ENCODE data around the gene NRP1. TPM values are rescaled to one million over a fixed set of nuclear protein-coding genes. Genes with fewer than 3 reads are reported as not detected.

The NRP1 gene
- total and polyA plus RNA-seq, 8 donors: 79.8 to 203 (median 164) TPM

DNA sequence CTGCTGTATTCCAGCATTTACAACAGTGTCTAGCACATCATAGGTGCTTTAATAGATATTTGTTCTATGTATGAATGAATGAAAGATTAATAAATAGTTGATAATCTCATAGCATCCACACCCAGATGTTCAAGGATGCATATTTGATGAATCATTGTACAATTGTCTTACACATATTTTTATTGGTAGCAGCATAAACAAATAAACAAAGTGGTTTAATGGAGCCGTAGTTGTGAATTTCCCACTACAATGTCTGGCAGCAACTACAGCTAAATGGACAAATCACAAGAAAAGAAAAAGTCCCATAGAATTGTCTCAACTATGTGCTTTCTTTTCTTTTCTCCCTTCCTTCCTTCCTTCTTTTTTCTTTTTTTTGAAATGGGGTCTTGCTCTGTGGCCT is 150.8 kb downstream of the NRP1 start:
- no peaks in the 10 kb centered on the region for H3K27me3 ChIP-seq
- TF ChIP-seq, protein P1, sequence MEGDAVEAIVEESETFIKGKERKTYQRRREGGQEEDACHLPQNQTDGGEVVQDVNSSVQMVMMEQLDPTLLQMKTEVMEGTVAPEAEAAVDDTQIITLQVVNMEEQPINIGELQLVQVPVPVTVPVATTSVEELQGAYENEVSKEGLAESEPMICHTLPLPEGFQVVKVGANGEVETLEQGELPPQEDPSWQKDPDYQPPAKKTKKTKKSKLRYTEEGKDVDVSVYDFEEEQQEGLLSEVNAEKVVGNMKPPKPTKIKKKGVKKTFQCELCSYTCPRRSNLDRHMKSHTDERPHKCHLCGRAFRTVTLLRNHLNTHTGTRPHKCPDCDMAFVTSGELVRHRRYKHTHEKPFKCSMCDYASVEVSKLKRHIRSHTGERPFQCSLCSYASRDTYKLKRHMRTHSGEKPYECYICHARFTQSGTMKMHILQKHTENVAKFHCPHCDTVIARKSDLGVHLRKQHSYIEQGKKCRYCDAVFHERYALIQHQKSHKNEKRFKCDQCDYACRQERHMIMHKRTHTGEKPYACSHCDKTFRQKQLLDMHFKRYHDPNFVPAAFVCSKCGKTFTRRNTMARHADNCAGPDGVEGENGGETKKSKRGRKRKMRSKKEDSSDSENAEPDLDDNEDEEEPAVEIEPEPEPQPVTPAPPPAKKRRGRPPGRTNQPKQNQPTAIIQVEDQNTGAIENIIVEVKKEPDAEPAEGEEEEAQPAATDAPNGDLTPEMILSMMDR (IDR thresholded peaks at IDR 0.05): no peak
- H3K27ac ChIP-seq: no peak overlapping the region
- H3K9me3 ChIP-seq: no peaks in the 10 kb centered on the region
- ATAC-seq (no peak), DNase-seq (no peak)
- intact Hi-C loops (cut with DNase I): no loop called here
- H3K4me3 ChIP-seq: no peak overlapping the region
- no peaks in the 10 kb centered on the region for H3K4me1 ChIP-seq
- peaks cover 0 to 54% of the 10 kb centered on the region in 2 donors for H3K36me3 ChIP-seq

DNA sequence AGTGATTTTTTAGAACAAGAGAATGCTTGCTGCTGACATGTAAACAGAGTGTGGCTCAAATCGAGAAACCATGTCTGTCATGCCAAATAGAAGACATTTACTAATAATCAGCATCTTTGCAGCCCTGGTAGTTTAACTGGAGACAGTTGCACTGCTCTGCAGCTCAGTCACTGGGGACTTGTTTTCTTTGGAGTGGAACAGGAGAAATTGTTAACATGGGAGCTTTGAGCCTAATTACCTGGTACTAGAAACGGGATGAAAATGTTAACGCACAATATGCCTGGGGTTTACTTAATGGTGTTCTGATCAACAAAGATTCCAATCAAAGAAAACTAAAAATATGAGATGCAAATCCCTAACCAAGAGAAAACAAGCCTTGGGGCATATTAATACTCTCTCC is 153.5 kb downstream of the NRP1 start:
- Histone ChIP-seq H3K9me3 (no peaks in the 10 kb centered on the region), H3K36me3 (peaks cover 0 to 38% of the 10 kb centered on the region in 2 donors), H3K4me3 (no peak overlapping the region), H3K4me1 (no peaks in the 10 kb centered on the region), H3K27me3 (no peaks in the 10 kb centered on the region), H3K27ac (no peak overlapping the region)
- TF ChIP-seq, protein P1 (IDR thresholded peaks at IDR 0.05): no peak
- intact Hi-C loops (cut with DNase I): no loop called here
- no peak for ATAC-seq
- no peak for DNase-seq

DNA sequence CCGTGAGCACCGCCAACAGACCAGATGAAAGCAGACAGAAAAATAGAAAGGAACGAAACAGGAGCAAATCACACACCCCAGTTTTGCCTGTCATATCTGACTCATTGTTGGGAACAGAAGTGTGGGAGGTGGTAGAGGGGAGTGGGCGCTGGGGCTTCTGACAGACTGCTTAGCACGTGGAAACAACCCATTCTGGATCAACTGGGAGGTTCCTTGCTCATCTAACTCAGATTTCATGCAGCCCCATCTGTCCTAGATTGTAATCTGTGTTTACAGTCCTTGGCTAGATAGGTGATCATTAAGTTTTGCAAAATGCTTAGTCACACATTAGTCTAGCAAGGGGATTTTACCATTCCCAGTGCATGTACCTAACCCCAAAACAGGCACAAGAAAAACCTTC is 154.1 kb downstream of the NRP1 start:
- TF ChIP-seq, protein P1 (IDR thresholded peaks at IDR 0.05): no peak
- DNase-seq (no peak), ATAC-seq (no peak)
- H3K4me1 ChIP-seq: no peaks in the 10 kb centered on the region
- no peaks in the 10 kb centered on the region for H3K27me3 ChIP-seq
- H3K4me3 ChIP-seq: no peak overlapping the region
- no peak overlapping the region for H3K27ac ChIP-seq
- H3K36me3 ChIP-seq: peaks cover 0 to 33% of the 10 kb centered on the region in 2 donors
- intact Hi-C loops (cut with DNase I): no loop called here
- no peaks in the 10 kb centered on the region for H3K9me3 ChIP-seq

DNA sequence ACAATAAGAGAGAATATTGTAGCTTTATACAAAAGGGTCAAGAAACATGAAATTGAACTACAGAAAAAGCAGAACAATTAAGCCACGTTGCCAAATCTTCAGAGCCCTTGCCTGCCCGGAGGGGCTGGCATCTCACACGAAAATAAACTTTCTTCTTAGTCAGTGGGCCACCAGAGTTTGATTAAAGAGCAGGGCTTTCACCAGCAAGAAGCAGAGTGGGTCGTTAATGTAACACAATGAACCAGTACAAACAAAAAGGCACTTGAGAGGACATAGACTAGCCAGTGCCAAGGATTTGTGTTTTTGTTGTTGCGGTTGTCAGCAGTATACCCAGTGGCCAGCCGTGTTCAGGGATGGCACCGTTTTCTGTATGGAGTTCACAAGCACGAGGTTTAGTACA is 155.4 kb downstream of the NRP1 start:
- TF ChIP-seq, protein P1 (IDR thresholded peaks at IDR 0.05): no peak
- ATAC-seq: no peak
- intact Hi-C loops (cut with DNase I): no loop called here

DNA sequence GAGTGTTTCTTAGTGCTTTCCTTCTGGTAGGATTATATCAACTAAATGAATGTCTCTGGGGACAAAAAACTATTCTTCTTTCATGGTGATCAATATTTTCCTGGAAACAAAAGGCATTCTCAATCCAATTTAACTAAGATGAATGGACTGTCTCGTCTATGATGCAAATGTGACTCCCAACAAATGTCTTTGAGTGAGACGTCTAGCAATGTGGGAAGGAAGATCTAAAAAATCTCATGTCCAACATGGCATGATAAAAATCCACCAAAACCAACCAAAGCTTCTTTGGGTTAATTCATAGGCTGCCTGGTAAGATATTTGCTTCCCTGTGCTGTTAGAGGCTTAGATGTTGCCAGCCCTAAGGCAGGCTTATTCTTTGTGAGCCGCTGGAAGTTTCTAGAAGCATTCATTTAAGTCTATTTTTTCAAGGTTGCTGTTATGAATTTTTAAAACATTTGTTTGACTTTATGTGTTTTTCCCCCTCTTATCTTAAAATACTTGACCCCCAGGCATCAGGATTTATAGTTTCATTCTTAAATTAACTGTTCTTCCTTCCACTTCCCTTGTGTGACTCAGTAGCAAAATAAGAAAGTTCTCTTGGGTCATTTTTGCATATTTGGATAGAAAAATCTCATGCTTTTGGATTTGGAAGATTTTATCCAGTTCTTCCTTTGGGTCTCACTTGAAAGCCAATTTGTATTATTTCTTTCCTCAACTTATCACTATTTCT is 156.3 kb downstream of the NRP1 start:
- no peaks in the 10 kb centered on the region for H3K27me3 ChIP-seq
- no peaks in the 10 kb centered on the region for H3K9me3 ChIP-seq
- no peak for DNase-seq
- H3K27ac ChIP-seq: no peak overlapping the region
- no peak overlapping the region for H3K4me3 ChIP-seq
- TF ChIP-seq, protein P1 (IDR thresholded peaks at IDR 0.05): no peak
- H3K36me3 ChIP-seq: peaks cover 0 to 28% of the 10 kb centered on the region in 2 donors
- no peak for ATAC-seq
- H3K4me1 ChIP-seq: no peaks in the 10 kb centered on the region
- intact Hi-C loops (cut with DNase I): no loop called here

More for the DNA sequence above, 155.4 kb downstream of the NRP1 start:
- Histone ChIP-seq H3K36me3 (peaks cover 0 to 28% of the 10 kb centered on the region in 2 donors), H3K4me3 (no peak overlapping the region), H3K4me1 (no peaks in the 10 kb centered on the region), H3K27me3 (no peaks in the 10 kb centered on the region), H3K27ac (no peak overlapping the region), H3K9me3 (no peaks in the 10 kb centered on the region)
- DNase-seq: no peak
